Activated naive CD4-positive, alpha-beta T cell treated with anti-CD3 and anti-CD28 coated beads, Interleukin-2, amount 50 U/mL, for 24 hours (primary cell): ENCODE results near the gene PRUNE1.

Source experiments
- H3K27ac Mint-ChIP-seq: one replicate; pipeline ENCODE4 v1.8.0; 2021; ENCODE audit warnings: mild to moderate bottlenecking, mixed read lengths
- H3K27me3 Mint-ChIP-seq: one replicate; pipeline ENCODE4 v1.8.0; 2021; ENCODE audit warnings: mixed read lengths
- H3K36me3 Mint-ChIP-seq: one replicate; pipeline ENCODE4 v1.8.0; 2021; ENCODE audit warnings: mixed read lengths
- H3K4me1 Mint-ChIP-seq: one replicate; pipeline ENCODE4 v1.8.0; 2021; ENCODE audit warnings: mixed read lengths
- H3K4me3 Mint-ChIP-seq: one replicate; pipeline ENCODE4 v1.8.0; 2021; ENCODE audit warnings: mild to moderate bottlenecking, mixed read lengths
- H3K9me3 Mint-ChIP-seq: one replicate; pipeline ENCODE4 v1.8.0; 2021; ENCODE audit warnings: mixed read lengths

PRUNE1 gene

DNA sequence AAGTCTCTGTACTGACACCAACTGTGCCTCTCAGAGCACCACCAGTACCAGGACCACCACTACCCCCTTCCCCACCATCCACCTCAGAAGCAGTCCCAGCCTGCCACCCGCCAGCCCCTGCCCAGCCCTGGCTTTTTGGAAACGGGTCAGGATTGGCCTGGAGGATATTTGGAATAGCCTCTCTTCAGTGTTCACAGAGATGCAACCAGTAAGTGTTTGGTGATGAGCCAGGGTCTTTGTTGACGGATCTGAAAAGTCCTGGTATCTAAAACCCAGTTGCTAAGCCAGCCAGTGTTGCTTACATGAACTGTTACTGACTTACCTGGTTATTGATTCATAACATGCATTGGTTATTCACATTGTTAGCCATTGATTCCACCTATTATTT lies 40.4 kb downstream of the PRUNE1 start:
- H3K4me1 Mint-ChIP-seq = peaks cover 83% of the 10 kb centered on the region
- no peaks in the 10 kb centered on the region for H3K27me3 Mint-ChIP-seq
- peak overlapping the region; percentile 92 for H3K4me3 Mint-ChIP-seq
- no peaks in the 10 kb centered on the region for H3K9me3 Mint-ChIP-seq
- peaks cover 8% of the 10 kb centered on the region for H3K36me3 Mint-ChIP-seq
- peak overlapping the region; percentile 12 for H3K27ac Mint-ChIP-seq

DNA sequence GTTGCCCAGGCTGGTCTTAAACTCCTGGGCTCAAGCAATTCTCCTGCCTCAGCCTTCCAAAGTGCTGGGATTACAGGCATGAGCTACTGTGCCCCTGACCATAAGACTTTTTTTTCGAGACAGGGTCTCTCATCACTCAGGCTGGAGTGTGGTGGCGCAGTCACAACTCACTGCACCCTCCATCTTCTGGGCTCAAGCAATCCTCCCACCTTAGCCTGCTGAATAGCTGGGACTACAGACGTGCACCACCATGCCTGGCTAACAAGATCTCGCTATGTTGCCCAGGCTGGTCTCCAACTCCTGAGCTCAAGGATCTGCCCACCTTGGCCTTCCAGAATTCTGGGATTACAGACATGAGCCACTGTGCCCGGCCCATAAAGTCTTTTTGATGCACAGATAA lies 41.2 kb downstream of the PRUNE1 start:
- no peaks in the 10 kb centered on the region for H3K27me3 Mint-ChIP-seq
- no peaks in the 10 kb centered on the region for H3K9me3 Mint-ChIP-seq
- H3K27ac Mint-ChIP-seq = no peak overlapping the region
- peak overlapping the region; percentile 9 for H3K4me3 Mint-ChIP-seq
- peaks cover 11% of the 10 kb centered on the region for H3K36me3 Mint-ChIP-seq
- H3K4me1 Mint-ChIP-seq = peaks cover 86% of the 10 kb centered on the region

DNA sequence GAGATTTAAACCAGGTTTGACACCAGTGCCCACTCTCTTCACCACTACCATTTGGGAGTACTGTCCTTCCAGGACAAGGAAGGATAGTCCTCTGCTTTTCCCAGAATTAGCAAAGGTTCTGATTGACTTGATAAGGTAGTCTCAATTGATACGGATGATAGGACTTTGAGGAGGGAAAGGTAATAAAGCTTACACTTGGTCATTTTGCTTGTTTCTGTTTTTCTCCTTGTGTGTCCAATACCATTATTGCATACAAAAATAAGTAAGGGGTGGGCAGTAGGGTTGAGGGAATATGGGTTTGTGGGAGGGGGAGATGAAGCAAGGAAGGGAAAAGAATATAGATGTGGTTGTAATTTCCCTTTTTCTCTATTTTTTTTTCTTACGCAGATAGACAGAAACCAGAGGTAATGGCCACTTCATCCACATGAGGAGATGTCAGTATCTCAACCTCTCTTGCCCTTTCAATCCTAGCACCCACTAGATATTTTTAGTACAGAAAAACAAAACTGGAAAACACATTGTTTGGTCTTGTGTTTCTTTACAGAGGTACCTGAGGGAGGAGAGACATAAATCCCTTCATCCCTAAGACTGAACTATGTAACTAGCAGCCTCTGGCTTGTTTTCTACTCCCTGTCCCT lies 41.9 kb downstream of the PRUNE1 start:
- Mint-ChIP-seq H3K27ac (peak overlapping the region; percentile 68), H3K9me3 (no peaks in the 10 kb centered on the region), H3K4me3 (no peak overlapping the region), H3K4me1 (peaks cover 89% of the 10 kb centered on the region), H3K27me3 (no peaks in the 10 kb centered on the region), H3K36me3 (peaks cover 14% of the 10 kb centered on the region)

DNA sequence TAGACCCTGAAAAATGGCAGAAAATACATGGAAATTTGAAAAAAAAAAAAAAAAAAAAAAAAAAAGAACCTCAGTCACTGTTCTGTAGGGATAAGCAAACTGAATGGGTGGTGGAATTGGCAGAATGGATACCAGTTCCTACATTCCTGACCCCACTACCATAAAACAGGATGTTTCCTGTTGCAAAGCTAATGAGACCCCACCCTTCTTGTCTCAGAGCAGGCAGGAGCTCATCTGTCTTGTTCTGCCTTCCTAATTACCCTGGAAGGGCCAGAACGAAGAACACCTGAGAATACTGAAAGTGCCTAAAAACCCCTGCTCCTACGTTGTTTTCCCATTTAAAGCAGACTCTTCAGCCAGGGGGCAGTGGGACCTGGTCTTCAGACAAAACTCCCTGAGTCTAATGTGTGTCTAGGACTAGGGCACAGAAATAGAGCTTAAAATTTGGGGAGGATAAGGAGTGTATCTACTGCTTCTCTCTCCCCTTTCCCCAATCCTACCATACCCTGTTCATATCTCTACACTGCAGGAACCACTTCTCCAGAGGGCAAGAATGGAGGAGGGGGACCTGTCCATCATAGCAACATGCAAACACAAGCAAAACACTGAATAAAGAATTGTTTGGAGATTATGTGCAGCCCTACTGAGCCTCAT lies 43.2 kb downstream of the PRUNE1 start:
- H3K36me3 Mint-ChIP-seq = peaks cover 14% of the 10 kb centered on the region
- peak overlapping the region; percentile 46 for H3K27ac Mint-ChIP-seq
- no peaks in the 10 kb centered on the region for H3K27me3 Mint-ChIP-seq
- no peaks in the 10 kb centered on the region for H3K9me3 Mint-ChIP-seq
- H3K4me3 Mint-ChIP-seq = no peak overlapping the region
- H3K4me1 Mint-ChIP-seq = peaks cover 94% of the 10 kb centered on the region

DNA sequence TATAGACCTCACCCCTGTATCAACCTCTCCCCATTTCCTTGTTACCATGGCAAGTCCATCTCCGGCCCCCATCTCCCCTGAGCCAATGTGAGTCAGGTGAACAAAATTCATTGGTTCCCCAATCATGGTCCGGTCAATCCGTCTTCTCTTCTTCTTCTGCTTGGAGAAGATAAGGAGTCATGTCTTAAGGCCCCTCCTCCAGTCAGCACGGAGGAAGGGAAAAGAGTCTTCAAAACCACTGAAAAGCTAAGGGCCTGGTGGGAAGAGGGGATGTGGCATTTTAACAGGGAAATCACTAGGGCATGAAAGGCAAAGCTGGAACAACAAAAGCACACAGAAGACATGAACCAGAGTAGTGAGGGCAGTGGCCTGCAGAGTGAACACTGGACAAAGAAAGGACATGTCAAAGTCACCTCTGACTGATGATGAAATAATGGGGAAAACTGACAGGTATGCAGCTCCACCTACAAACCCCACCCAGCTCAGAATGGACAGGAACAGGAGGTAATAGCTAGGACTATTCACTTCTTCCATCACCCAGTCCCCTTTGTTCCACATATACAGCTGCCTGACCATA lies 46.8 kb downstream of the PRUNE1 start:
- Mint-ChIP-seq H3K36me3 (peaks cover 15% of the 10 kb centered on the region), H3K27ac (peak overlapping the region; percentile 98), H3K4me3 (peak overlapping the region; percentile 96), H3K4me1 (peaks cover 83% of the 10 kb centered on the region), H3K9me3 (no peaks in the 10 kb centered on the region), H3K27me3 (no peaks in the 10 kb centered on the region)

DNA sequence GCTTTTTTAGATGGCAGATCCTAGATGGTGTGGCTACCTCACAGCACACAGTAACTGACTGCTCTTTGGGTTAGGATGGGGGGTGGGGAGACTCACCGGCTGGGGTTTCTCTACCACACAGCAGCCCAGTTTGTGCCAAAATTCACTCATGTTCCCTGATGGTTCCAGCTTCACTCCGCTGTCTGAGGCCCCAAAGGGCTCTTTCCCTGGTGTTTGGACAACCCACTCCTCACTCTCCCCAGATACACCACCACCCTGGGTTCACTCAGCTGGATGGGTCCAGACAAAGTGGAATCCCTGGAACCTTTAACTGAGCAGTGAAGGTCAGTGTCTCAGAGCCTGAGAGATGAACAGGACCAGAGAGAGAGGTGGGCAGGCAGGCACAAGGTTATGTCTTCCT lies 47.3 kb downstream of the PRUNE1 start:
- H3K9me3 Mint-ChIP-seq = no peaks in the 10 kb centered on the region
- peak overlapping the region; percentile 98 for H3K27ac Mint-ChIP-seq
- peak overlapping the region; percentile 96 for H3K4me3 Mint-ChIP-seq
- peaks cover 14% of the 10 kb centered on the region for H3K36me3 Mint-ChIP-seq
- peaks cover 83% of the 10 kb centered on the region for H3K4me1 Mint-ChIP-seq
- no peaks in the 10 kb centered on the region for H3K27me3 Mint-ChIP-seq

DNA sequence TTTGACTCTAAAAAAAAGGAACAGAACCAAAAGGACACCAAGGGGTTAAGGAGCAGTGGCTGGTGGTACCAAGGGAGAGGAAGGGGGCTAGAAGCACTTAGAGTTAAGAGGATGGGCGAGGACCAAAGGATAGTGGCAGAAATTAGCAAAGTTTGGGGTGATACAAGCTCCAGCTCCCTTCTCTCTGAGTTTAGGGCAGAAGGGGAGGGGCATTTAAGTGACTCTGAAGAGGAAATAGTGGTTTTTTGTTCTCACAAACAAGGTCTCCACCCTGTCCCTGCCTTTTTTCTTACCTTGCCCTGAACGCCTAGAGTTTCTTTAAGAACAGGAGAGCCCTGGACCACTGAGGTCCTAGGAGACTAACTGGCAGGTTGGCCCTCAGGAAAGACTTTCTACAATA lies 47.9 kb downstream of the PRUNE1 start:
- H3K27ac Mint-ChIP-seq = peak overlapping the region; percentile 98
- no peaks in the 10 kb centered on the region for H3K27me3 Mint-ChIP-seq
- H3K4me3 Mint-ChIP-seq = peak overlapping the region; percentile 96
- peaks cover 82% of the 10 kb centered on the region for H3K4me1 Mint-ChIP-seq
- H3K9me3 Mint-ChIP-seq = no peaks in the 10 kb centered on the region
- peaks cover 13% of the 10 kb centered on the region for H3K36me3 Mint-ChIP-seq

DNA sequence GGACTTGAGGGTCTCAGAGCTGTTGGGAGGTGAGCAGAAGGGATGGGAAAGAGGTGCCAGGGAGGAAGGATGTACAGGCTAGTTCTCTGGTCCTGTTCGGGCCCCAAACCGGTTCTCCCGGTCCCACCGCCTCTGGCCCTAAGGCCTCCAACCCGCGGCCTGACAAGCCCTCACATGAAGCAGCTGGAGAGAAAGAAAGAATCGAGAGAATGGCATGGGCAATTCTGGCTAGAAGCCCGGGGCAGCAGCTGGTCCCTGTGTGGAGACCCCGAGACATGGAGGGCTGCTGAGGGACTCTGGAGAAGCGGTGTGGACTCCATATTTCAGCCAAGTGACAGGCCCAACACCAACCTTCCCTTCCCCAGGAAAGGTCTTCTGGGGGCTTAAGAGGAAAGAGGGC lies 50.4 kb downstream of the PRUNE1 start:
- Mint-ChIP-seq H3K27me3 (no peaks in the 10 kb centered on the region), H3K27ac (peak overlapping the region; percentile 98), H3K9me3 (no peaks in the 10 kb centered on the region), H3K36me3 (peaks cover 10% of the 10 kb centered on the region), H3K4me1 (peaks cover 64% of the 10 kb centered on the region), H3K4me3 (peak overlapping the region; percentile 96)

DNA sequence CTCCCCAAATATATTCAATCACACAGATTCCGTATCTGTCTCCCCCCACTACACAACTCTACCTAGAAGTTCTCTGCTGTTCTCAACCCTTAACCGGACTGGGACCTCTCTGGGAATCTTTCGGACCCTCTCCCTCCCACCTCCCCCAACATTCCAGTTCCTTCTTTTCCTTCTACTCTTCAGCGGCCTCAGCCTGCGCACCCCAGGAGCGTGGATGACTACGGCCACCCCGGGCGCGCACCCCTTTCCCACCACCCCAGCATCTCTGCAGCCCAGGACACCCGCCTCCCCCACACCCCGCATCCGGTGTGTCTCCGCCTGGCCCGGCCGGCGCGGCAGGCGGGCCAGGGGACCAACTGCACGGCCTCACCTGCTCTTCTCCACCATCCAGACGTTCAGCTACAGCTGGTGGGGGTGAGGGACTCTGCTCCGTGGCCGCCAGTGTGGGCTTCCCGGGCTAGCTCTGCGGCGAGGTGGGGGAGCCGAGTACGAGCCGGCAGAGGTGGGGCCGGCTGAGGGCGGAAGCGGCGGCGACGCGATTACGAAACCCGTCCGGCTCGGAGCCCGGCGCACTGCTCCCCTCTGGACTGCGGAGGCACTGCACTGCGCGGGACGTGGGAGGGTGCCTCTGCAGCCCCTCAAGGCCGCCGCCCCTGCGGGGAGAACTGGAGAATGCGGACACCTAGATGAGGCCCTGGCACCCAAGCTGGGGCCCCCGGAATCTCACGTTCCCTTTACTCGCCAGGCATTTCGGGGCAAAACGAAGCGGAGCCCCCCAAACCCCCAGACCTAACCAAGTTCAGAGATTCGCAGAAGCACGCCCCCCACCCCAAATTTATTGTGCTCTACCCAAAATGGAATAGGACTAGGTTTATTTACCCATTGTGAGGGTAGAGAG lies 51.1 kb downstream of the PRUNE1 start, which contains the start of gene CDC42SE1:
CDC42SE1 (minus strand) TSS at position 514 of the 898 bp plus-strand sequence. CDS start 3,892 bp downstream, outside the sequence.
- no peaks in the 10 kb centered on the region for H3K9me3 Mint-ChIP-seq
- peaks cover 57% of the 10 kb centered on the region for H3K4me1 Mint-ChIP-seq
- H3K4me3 Mint-ChIP-seq = peak within 1 kb of the TSS; percentile 96
- peaks cover 8% of the 10 kb centered on the region for H3K36me3 Mint-ChIP-seq
- peak within 1 kb of the TSS; percentile 98 for H3K27ac Mint-ChIP-seq
- H3K27me3 Mint-ChIP-seq = no peaks in the 10 kb centered on the region

DNA sequence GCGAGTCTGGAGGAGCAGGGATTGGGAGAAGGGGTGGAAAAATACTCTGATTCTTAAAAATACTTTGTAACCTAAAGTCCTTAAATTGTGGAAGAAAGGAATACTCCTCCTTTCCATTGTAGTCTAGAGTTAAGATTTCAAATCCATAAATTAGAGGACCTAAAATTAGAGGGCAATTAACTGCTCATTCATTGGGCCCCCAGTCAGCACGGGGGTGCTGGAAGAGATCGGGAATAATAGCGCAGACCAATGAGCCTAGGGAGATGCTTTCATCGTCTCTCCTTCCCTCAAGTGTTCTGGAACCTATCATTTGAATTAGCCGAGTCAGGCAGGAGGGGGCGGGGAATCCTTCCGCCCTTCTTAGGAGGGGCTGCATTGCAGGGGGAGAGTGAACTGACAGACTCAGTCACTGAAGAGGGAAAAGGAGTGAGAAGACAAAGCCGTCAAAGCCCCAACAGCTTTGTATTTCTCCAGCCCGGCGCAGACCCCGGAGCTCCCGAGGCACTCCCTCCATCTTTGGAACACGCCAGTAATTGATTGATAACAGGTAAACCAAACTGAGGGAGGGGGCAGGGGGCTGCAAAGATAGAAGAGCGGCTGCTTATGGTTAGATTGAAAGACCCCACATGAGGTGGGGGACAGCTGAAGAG lies 51.9 kb downstream of the PRUNE1 start, which contains the start of gene MLLT11:
MLLT11 (plus strand) TSS at position 391 of the 650 bp plus-strand sequence. CDS start 6,828 bp downstream, outside the sequence.
- H3K27ac Mint-ChIP-seq = peak within 1 kb of the TSS; percentile 92
- H3K9me3 Mint-ChIP-seq = no peaks in the 10 kb centered on the region
- peaks cover 49% of the 10 kb centered on the region for H3K4me1 Mint-ChIP-seq
- peak within 1 kb of the TSS; percentile 96 for H3K4me3 Mint-ChIP-seq
- H3K36me3 Mint-ChIP-seq = peaks cover 3% of the 10 kb centered on the region
- no peaks in the 10 kb centered on the region for H3K27me3 Mint-ChIP-seq

DNA sequence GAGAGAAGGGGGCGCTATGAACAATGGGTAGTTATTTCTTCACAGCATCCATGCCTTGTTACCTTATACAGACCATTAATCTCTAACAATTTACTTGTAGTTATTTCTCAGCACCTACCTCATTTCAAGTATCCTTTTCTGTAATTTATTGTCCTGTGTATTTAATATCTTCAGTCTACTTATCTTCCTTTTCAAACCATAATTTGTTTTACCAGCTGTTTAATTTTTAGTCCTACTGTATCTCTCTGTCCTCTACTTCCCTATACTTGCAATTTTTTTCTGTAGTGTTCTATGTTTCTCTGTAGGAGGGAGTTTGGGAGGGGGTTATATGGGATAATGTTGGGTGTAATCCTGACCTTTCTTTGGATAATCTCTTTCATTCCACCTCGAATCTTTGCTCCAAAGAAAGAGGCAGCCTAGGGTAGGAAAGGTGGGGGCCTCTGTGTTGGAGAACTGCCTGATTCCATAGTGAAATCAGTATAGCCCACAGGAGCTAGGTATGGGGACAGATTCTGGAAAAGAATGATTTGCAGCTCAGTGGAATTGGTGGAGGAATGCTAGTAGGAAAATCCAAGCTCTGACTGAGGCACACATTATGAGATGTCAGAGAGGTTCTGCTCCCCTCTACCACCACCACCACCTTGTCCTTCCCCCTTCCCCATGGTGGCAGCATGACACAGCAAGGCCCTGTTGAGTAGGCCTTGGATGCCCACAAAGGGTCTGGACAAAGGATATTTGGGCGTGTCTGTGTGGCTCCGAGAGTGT lies 52.6 kb downstream of the PRUNE1 start:
- peaks cover 2% of the 10 kb centered on the region for H3K36me3 Mint-ChIP-seq
- H3K4me3 Mint-ChIP-seq = peak overlapping the region; percentile 96
- no peaks in the 10 kb centered on the region for H3K9me3 Mint-ChIP-seq
- H3K27me3 Mint-ChIP-seq = no peaks in the 10 kb centered on the region
- H3K27ac Mint-ChIP-seq = peak overlapping the region; percentile 92
- peaks cover 42% of the 10 kb centered on the region for H3K4me1 Mint-ChIP-seq

DNA sequence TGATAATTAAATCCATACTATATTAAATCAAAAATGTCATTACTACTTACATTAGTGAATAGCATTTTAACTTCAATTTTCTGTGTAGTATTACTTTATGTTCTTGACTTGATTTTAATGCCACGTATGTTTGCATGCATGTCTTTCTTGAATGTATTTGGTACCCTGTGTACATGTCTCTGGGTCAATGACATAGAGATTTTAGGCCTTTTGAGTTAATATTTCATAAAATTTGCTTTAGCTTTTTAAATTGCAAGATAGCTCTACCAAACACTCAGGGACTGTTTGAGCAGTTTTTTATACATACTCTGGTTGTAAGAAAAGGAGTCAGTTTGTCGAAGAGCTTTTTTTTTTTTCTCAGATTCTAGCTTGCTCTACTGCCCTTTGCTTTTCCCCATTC lies 53.5 kb downstream of the PRUNE1 start:
- Mint-ChIP-seq H3K27me3 (no peaks in the 10 kb centered on the region), H3K36me3 (peaks cover 2% of the 10 kb centered on the region), H3K4me1 (peaks cover 34% of the 10 kb centered on the region), H3K27ac (no peak overlapping the region), H3K4me3 (no peak overlapping the region), H3K9me3 (no peaks in the 10 kb centered on the region)

DNA sequence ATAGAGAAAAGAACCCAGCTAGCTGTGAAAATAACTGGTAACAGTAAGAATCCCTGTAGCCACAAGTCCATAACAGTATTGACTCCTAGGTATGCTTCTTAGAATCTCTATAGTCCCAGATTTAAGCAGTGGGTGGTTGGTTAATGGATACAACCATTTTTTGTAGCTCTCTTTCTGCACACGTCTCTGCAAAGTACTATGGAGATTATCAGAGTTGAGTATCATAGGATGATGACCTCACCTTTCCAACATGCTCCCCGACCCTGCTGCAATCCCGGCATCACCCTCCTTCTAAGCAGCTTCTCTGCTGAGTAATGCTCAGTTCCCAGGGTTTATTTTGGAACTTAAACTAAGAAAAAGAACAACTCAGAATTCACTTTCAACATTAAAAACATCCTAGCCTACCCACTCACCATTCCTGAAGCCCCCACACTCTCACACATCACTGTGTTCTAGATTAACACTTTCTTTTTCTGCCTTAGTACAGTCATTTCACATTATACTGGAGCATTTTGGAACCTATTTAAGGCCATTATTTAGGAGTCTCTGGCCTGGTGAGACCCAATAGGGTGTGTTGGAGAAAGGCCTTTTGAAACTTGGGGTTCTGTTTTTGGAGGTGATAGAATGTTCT lies 54.6 kb downstream of the PRUNE1 start:
- H3K4me3 Mint-ChIP-seq = no peak overlapping the region
- H3K36me3 Mint-ChIP-seq = no peaks in the 10 kb centered on the region
- no peaks in the 10 kb centered on the region for H3K27me3 Mint-ChIP-seq
- peaks cover 23% of the 10 kb centered on the region for H3K4me1 Mint-ChIP-seq
- H3K27ac Mint-ChIP-seq = no peak overlapping the region
- no peaks in the 10 kb centered on the region for H3K9me3 Mint-ChIP-seq

DNA sequence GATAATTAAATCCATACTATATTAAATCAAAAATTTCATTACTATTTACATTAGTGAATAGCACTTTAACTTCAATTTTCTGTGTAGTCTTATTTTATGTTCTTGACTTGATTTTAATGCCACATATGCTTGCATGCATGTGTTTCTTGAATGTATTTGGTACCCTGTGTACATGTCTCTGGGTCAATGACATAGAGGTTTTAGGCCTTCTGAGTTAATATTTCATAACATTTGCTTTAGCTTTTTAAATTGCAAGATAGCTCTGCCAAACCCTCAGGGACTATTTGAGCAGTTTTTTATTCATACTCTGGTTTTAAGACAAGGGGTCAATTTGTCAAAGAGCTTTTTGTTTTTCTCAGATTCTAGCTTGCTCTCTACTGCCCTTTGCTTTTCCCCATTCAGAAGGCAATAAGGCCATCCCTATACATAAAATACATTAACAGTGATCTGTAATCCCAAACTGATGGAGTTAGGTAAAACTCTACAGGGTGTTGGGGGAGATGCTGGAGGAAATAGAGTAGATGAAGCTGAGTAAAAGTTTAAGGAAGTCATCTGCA lies 56.9 kb downstream of the PRUNE1 start:
- H3K4me3 Mint-ChIP-seq = no peak overlapping the region
- H3K27ac Mint-ChIP-seq = no peak overlapping the region
- H3K4me1 Mint-ChIP-seq = peaks cover 24% of the 10 kb centered on the region
- H3K9me3 Mint-ChIP-seq = no peaks in the 10 kb centered on the region
- H3K36me3 Mint-ChIP-seq = no peaks in the 10 kb centered on the region
- no peaks in the 10 kb centered on the region for H3K27me3 Mint-ChIP-seq
